NT2/D1 (cell line): ENCODE results near the gene SUCLG2.
"Not testable (repeated sequence)": the region's sequence is repeated elsewhere in the genome, so short reads cannot be mapped to it uniquely, and the experiment has no call there.

Experiments used
- DNase-seq: peaks from one replicate; pipeline ENCODE4 v3.0.0-alpha.2; 2011; ENCODE audit warnings: low read depth, low spot score
- H3K27me3 ChIP-seq: 2 replicates; pipeline ENCODE4 v1.6.0; 2011; ENCODE audit warnings: mild to moderate bottlenecking; ENCODE audit not compliant: insufficient read length, insufficient read depth
- H3K36me3 ChIP-seq: 2 replicates; pipeline ENCODE4 v1.6.1; 2011; ENCODE audit warnings: mild to moderate bottlenecking, low read length, mixed read lengths; ENCODE audit not compliant: insufficient read depth, insufficient read length
- H3K4me1 ChIP-seq: 2 replicates; pipeline ENCODE4 v1.5.1; 2011; ENCODE audit not compliant: insufficient read depth, insufficient read length
- H3K4me3 ChIP-seq: 2 replicates; pipeline ENCODE4 v1.5.1; 2011; ENCODE audit warnings: low read depth; ENCODE audit not compliant: insufficient read length
- H3K9ac ChIP-seq: 2 replicates; pipeline ENCODE4 v1.6.0; 2011; ENCODE audit warnings: low read depth; ENCODE audit not compliant: insufficient read length
- H3K9me3 ChIP-seq: 2 replicates; pipeline ENCODE4 v1.5.1; 2011; ENCODE audit warnings: mild to moderate bottlenecking, low read length; ENCODE audit not compliant: insufficient read depth
- SUZ12 ChIP-seq: IDR thresholded peaks from 2 replicates; pipeline ENCODE4 v1.6.1; 2011; ENCODE audit not compliant: insufficient read length, insufficient read depth; ENCODE audit errors: extremely low read depth
- YY1 ChIP-seq: IDR thresholded peaks from 2 replicates; pipeline ENCODE4 v1.6.1; 2011; ENCODE audit not compliant: insufficient read length, insufficient read depth
- ZNF274 ChIP-seq: IDR thresholded peaks from 2 replicates; pipeline ENCODE4 v1.6.1; 2011; ENCODE audit warnings: mild to moderate bottlenecking, low read depth, low read length

Gene SUCLG2

DNA sequence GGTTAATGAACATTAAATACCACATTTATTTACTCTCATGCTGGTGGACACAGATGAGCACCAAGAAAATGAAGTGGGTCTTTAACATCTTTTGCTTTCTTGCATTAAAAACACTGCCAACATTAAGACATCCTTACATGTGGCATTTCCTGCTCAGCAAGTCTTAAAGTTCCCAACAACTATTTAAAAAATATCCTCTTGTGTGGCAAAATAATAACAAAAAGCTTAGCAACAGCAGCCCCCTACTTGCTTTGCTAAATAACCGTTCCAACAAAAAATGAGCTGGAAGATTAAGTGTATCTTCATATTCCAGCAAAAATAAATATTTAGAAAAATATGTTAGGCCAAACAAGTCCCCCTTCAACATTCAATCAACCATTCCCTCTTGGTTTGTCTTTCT is 93.1 kb downstream of the SUCLG2 start:
- DNase-seq, result no peak
- Histone ChIP-seq H3K27me3 (no peaks in the 10 kb centered on the region), H3K9me3 (no peaks in the 10 kb centered on the region), H3K4me1 (no peaks in the 10 kb centered on the region), H3K36me3 (no peaks in the 10 kb centered on the region), H3K9ac (no peak overlapping the region), H3K4me3 (no peak overlapping the region)
- TF ChIP-seq SUZ12, result no peak

DNA sequence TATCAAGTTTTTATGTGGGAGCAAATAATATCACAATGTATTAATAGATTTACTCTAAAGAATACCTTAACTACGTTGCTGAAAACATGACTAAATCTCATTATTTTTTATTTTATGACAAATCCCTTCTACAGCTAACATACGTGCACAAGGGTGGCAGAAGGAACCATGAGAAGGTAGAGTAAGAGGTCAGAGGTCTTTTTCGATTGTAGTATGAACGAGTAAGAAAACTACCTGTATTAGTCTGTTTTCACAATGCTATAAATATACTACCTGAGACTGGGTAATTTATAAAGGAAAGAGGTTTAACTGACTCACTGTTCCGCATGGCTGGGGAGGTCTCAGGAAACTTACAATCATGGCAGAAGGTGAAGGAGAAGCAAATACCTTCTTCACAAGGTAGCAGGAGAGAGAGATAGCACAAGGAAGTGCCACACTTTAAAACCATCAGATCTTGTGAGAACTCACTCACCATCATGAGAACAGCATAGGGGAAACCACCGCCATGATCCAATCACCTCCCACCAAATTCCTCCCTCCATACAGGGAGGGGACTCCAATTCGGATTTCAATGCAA is 95.3 kb downstream of the SUCLG2 start:
- Histone ChIP-seq H3K4me3 (no peak overlapping the region), H3K9me3 (no peaks in the 10 kb centered on the region), H3K9ac (no peak overlapping the region), H3K36me3 (no peaks in the 10 kb centered on the region), H3K4me1 (no peaks in the 10 kb centered on the region), H3K27me3 (no peaks in the 10 kb centered on the region)
- no peak for DNase-seq
- TF ChIP-seq SUZ12 (no peak), YY1 (no peak), ZNF274 (no peak)

GRCh38 chr3:67558426-67558825 is 96.0 kb downstream of the SUCLG2 start:
- no peak overlapping the region for H3K9ac ChIP-seq
- no peak for TF ChIP-seq YY1
- TF ChIP-seq SUZ12, result no peak
- no peak for TF ChIP-seq ZNF274
- no peaks in the 10 kb centered on the region for H3K36me3 ChIP-seq
- no peaks in the 10 kb centered on the region for H3K9me3 ChIP-seq
- H3K27me3 ChIP-seq, result no peaks in the 10 kb centered on the region
- DNase-seq, result no peak
- no peak overlapping the region for H3K4me3 ChIP-seq
- H3K4me1 ChIP-seq, result no peaks in the 10 kb centered on the region

GRCh38 chr3:67557848-67558355 is 96.5 kb downstream of the SUCLG2 start:
- Histone ChIP-seq H3K4me1 (no peaks in the 10 kb centered on the region), H3K36me3 (no peaks in the 10 kb centered on the region), H3K9ac (no peak overlapping the region), H3K4me3 (no peak overlapping the region), H3K9me3 (no peaks in the 10 kb centered on the region), H3K27me3 (no peaks in the 10 kb centered on the region)
- no peak for TF ChIP-seq YY1
- TF ChIP-seq SUZ12, result no peak
- no peak for TF ChIP-seq ZNF274
- DNase-seq, result no peak

DNA sequence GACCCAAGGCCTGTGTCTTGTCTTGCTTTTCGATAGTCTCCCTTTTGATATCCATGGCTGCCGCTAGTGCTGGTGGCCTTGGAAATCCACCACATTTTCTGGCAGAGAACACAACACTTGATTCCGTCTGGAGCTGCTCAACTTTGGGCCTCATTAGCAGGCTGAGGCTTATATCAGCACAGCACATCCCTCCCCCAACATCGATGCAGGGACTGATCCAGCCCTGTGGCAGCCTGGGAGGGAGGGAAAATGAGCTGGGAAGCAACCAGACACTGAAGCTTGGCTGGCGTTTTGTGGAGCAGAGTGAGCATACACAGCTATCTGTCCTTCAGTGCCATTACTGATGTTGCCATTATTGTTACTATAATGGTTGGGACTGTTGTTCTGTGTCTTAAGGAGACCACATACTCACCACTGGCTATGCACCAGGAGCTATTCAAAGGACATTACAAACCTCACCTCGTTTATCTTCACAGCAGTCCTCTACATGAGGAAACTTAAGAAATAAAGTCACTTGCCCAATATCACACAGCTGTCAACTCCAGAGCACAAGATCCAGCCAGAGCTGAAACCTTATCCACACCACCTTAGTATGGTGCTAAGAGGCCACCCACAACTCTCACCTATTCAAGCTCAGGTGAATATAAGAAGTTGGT is 102.9 kb downstream of the SUCLG2 start:
- no peak overlapping the region for H3K4me3 ChIP-seq
- H3K9ac ChIP-seq, result no peak overlapping the region
- no peaks in the 10 kb centered on the region for H3K36me3 ChIP-seq
- H3K4me1 ChIP-seq, result no peaks in the 10 kb centered on the region
- H3K9me3 ChIP-seq, result no peaks in the 10 kb centered on the region
- no peak for DNase-seq
- TF ChIP-seq ZNF274, result no peak
- no peak for TF ChIP-seq SUZ12
- no peak for TF ChIP-seq YY1
- no peaks in the 10 kb centered on the region for H3K27me3 ChIP-seq

GRCh38 chr3:67550541-67550940 is 103.9 kb downstream of the SUCLG2 start:
- Histone ChIP-seq H3K36me3 (no peaks in the 10 kb centered on the region), H3K9me3 (no peaks in the 10 kb centered on the region)
- TF ChIP-seq SUZ12 (no peak), YY1 (no peak), ZNF274 (no peak)

DNA sequence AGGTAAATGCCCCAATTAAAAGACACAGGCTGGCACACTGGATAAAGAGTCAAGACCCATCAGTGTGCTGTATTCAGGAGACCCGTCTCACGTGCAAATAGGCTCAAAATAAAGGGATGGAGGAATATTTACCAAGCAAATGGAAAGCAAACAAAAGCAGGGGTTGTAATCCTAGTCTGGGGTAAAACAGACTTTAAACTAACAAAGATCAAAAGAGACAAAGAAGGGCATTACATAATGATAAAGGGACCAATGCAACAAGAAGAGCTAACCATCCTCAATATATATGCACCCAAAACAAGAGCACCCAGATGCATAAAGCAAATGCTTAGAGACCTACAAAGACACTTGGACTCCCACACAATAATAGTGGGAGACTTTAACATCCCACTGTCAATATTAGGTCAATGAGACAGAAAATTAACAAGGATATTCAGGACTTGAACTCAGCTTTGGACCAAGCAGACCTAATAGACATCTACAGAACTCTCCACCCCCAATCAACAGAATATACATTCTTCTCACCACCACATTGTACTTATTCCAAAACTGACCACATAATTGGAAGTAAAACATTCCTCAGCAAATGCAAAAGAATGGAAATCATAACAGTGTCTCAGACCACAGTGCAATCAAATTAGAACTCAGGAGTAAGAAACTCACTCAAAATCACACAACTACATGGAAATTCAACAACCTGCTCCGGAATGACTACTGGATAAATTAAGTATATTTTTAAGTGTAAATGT is 111.7 kb downstream of the SUCLG2 start:
- not testable (repeated sequence) for H3K4me3 ChIP-seq, H3K9me3 ChIP-seq, DNase-seq, H3K36me3 ChIP-seq, H3K9ac ChIP-seq, H3K27me3 ChIP-seq, H3K4me1 ChIP-seq

More at GRCh38 chr3:67550541-67550940, 103.9 kb downstream of the SUCLG2 start:
- Histone ChIP-seq H3K4me1 (no peaks in the 10 kb centered on the region), H3K4me3 (no peak overlapping the region), H3K27me3 (no peaks in the 10 kb centered on the region), H3K9ac (no peak overlapping the region)
- DNase-seq, result no peak
